GM21528 (cell line): ENCODE data around the gene PCSK6.

ENCODE experiments used
- ATAC-seq: cut with Tn5 transposase; IDR thresholded peaks from one replicate; pipeline ENCODE4 v1.9.1; 2021; ENCODE audit warnings: mild to moderate bottlenecking, moderate library complexity; ENCODE audit not compliant: unreplicated experiment, low FRiP score

PCSK6 gene

DNA sequence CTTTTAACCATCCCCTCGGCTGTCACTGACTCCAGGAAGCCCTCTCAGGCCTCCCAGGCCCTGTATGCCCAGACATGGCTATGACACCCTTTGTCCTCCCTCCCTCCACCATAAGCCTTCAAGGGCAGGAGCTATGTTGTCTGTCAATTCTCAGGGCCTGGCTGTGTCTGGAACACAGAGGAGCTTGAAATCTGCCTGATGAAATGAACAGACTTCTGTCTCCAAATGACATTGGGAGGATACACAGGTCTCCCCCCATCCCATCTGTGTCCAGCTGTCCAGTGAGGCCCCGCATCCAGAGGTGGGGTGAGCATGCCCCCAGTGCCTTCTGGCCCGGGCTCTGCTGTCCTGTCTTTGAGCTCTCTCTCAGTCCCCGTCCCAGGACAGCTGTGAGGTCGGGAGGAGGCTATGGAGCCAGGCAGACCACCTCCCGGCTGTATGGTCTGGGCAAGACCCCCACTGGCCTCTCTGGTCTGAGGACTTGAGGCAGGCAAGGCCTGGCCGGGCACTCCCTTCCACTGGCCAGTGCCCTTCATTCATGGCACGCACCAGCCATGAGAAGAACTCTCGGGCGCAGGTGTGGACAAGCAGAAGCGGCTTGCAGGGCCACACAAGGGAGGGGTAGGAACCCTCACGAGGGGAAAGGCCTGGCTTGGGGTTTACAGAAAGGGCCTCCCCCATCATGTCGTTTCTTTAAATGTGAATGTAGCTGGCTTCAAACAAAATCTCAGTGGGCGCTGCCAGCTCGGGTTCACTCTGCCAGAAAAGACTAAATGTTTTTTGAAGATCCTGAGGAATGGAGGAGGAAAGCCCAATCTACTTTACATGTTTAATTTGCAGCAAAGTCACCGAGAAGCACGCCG, 38.9 kb downstream of the PCSK6 start:
- no peak for ATAC-seq

- ATAC-seq = no peak
Measured at GRCh38 chr15:101449471-101450402, 39.8 kb downstream of the PCSK6 start.

DNA sequence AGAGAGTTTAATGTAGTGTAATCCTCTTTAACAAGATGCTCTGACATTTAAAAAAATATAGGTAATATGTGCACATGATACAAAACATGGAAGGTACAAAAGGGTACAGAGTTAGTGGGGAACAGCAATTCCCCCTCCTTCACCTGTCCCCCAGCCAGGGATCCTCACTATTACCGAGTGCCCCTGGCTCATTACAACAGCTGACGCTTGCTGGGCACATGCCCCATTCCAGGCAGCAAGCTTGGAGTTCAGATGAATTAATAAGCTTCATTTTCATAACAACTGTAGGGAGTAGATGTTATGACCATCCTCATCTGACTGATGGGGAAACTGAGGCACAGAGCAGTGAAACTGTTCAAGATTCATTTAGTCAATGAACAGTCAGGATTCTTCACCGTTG, 41.2 kb downstream of the PCSK6 start:
- no peak for ATAC-seq

GRCh38 chr15:101447561-101448071, 41.9 kb downstream of the PCSK6 start:
- no peak for ATAC-seq

DNA sequence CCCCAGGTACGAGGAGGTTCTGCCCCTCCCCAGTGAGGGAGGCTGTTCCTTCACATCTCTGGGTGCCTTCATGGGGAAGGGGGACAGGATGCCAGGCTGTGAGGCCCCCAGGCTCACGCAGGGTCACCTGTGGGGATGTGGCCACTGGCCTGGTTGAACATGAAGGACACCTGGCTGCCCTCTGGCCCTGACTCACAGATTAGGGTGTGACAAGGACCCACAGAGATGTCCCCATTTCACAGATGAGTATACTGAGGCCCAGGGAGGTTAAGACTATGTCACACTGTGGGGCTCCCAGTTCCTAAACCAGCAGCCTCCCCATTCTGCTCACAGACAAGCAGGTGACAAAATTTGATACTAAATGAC, 42.4 kb downstream of the PCSK6 start:
- no peak for ATAC-seq

- no peak for ATAC-seq
Measured at GRCh38 chr15:101446518-101447167, 42.9 kb downstream of the PCSK6 start.

DNA sequence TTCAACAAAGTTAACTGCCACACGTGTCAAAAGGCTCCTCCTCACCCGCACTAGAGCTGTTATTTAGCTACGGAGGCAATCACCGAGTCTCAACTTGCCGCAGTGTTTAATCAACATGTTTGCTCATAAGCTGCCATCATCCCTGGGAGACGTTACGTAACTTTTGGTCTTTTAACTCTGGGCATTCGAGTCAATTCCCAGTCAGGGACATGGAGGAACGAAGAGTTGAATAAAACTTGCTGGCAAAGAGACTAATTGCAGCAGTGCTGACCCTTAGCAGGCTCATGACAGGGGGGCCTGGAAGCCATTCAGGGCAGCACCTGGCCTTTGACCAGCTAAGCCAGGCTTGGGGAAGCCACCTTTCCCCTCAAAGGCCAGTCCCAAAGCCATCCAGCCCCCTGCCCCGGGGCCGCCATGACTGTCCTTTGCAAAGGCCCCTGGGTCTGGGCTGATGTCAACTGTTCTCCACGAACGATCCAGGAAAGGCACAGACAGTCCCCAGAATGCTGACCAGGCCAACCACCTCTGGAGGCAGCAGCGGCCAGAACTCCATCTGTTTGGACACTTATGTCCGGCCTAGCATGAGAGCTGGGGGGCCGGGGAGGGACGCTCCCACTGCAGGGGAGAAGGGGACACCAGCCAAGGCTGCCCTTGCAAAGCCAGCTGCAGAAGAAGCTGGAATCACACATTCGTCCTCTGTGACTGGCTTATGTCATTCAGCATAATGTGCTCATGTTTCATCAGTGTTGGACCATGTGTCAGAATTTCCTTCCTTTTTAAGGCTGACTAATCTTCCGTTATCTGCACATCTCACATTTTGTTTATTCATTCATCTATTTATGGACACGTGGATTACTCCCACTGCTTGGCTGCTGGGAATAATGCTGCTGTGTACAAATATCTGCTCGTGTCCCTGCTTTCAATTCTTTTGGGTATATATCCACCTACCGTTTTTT, 43.7 kb downstream of the PCSK6 start:
- no peak for ATAC-seq

DNA sequence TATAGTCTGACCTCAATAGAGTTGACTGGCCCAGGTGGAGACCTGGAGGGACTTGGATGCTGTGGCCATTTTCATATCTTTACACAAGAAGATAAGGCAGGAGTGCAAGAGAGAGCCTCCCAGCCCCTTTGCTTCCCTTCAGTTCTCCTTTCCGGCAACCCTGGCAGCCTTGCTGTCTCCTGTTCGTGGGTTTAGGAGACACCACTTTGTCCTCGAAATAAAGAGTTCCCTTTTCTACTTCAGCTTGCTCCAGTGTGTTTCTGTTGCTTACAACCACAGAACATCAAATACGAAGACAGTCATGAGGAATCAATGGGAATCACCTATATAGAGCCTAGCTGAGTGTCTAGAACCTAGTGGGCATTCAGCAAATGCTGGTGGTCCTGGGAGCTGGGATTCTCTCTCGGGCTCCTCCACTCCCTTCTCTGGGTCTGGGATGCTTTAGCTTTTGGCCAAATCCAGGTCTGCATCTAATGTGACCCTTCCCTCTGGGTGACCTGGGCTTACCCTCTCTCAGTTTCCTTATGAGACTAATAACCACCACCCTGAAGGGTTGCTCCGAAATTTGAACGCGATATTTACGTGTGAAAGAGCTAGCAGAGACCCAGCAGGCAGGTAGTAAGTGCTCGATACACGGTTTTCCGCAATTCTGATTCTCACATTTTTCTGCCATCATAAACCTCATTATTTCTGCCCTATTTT, 44.5 kb downstream of the PCSK6 start:
- no peak for ATAC-seq

- ATAC-seq = no peak
Measured at GRCh38 chr15:101444015-101444414, 45.5 kb downstream of the PCSK6 start.

GRCh38 chr15:101442272-101442671, 47.2 kb downstream of the PCSK6 start:
- no peak for ATAC-seq

DNA sequence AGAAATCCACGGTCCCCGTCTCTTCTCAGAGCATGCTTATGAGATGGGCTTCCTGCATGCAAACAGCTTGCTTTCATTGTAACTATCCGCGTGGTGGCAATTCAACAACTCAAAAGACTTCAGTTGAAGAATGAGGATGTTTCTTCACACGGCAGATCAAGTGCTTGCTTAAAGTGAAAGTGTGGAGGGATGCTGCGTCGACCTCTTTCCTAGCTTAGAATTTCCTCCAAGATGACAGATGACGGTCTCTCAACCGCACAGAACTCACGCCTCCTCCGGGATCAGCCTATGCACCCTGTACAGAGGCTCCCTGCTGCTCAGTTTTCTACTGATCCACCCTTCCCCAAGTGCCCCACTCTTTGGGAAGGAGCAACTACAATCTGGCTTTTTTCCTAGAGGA, 47.8 kb downstream of the PCSK6 start:
- no peak for ATAC-seq

DNA sequence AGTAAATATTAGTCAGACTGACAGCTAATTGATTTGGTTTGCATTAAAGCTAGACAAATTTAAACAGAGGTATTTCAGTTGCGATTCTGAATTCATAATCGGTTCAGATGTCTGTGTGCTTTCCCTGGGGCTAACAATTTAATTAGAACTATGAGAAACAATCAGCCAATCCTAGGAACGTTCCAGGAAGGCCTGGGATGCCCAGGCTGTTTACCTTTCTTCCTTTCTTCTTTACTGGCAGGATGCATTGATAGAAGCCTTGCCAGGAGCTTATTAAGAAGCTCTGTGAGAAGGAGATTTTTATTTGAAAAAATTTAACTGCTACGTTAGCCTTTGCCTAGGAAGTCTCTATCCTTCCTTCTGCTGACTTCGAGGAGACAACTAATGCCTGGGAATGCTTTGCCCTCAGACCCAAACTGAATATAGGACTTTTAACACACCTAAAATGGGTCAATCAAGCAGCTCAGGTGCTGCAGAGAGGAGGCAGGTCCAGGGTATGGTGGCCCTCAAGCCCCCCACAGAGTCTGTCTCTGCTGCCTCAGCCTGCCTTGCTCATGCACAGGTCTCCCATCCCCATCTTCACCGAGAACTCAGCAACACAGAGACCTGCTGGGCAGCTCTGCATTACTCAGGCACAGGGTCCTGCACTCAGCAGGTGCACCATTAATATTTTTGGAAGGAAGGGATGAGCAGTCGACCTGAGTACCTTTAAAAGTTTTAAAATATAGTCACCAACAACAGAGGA, 48.5 kb downstream of the PCSK6 start:
- ATAC-seq = no peak

DNA sequence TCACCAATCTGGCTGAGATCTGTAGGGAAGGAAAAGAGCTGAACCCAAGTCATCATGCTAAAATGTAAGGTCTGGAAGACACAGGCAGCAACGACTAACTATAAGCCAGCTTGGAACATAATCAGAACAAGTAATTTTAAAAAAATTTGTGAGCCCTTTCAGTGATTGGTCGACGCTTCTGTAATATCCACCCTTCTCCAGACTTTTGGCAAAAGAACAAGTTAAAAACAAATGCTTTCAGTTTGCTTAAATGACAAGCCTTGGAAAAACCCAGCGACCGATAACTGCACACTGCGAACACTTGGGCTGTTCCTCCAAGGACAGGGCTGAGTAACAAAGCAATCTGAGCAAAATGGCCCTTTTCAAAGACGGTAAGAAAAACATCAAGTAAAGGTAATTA, 49.6 kb downstream of the PCSK6 start:
- no peak for ATAC-seq

GRCh38 chr15:101439285-101439919, 50.1 kb downstream of the PCSK6 start:
- ATAC-seq = no peak

DNA sequence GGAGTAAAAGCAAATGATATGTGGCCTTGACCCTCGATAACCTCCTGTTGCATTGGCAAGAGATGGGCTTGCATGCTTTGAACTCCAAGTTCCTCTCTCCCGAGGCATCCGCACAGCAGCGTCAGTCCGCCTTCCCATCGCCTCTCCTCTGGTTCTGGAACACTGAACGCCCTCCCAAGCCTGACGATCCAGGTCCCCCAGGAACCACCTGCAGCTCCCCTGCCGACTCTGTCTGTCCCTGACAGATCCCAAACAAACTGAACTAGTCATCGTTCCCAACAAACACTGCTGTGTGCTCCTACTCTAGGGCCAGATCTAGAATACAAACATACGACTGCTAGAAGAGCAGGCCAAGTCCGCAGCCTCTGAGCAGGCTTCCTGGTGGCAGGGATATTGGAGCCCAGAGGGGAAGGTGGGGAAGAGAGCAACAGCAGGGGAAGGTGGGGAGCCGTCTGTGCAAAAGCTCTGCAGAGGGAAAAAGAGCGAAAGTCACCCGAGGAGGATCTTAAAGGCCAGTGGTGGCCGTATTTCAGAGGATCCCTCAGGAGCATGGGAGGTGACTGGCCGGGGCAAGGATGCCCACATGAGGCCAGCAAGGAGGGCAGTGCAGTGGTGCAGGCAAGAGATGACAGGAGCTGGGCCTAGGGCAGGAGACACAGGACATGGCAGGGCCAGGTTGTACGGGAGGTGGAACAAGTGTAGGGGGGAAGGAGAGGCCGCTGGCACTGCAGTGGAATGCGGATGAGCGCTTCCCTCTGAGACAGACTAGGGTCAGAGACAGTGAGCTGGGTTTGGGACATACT, 50.8 kb downstream of the PCSK6 start:
- ATAC-seq = no peak

DNA sequence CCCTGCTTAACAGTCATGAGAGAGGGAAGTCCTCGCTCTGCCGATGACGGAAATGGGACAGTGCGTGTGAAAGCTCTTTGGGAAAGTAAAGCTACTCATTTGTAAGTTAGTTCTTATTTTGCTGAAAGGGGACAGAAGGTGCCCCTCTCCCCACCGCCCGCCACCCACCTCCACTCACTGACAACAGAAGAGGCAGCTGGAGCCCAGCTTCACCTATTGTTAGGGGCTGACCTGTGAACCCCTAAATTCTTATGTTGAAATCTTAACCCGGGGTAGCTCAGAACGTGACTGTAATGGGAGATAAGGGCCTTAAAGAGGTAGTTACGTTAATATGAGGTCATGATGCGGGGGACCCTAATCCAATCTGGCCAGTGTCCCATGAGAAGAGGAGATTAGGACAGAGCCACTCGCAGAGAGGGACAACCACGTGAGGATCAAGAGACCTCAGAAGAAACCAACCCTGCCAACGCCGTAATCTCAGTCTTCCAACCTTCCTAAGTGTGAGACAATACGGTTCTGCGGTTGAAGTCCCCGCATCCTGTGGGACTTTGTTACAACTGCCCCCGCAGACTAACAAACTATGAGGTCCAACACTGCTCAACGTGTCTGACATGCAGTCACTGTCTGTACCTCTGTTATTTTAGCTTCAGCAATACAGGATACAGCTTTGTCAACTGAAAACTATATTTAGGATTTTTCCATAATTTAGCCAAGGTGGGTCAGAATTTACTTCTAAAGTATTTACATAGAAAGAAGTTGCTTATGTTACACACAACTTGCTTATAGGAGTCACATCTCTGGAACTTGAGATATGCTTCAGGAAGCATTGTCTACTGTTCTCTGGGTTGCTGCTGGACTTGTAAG, 51.7 kb downstream of the PCSK6 start:
- no peak for ATAC-seq
